ENCODE data around the gene CORIN.
"Not testable (repeated sequence)": the region's sequence is repeated elsewhere in the genome, so short reads cannot be mapped to it uniquely, and the experiment has no call there.

Gene CORIN

DNA sequence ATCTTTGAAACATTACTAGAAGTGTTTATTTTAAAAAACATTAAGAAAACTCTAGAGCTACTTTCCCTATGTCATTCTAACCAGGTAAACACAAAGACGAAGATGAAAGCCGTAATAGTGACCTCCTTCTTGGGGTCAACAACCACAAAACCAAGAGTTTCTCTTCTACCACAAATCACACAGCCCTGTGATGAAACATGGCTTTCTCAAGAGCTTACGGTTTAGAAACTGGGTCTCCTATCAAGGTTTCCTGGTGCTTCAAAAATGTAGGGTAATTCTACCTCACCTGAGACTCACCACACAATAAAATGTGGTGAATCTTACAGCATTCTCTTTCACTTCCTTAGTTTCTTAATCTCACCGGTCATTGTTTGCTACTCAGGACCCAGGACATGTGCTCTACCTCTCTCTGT lies 50.9 kb downstream of the CORIN start:
- Histone ChIP-seq H3K27ac (no peak overlapping the region), H3K36me3 (replicated peaks) (no peaks in the 10 kb centered on the region), H3K27me3 (replicated peaks) (no peaks in the 10 kb centered on the region), H3K4me3 (ENCODE audit: low read depth, low read length) (no peak overlapping the region)
- TF ChIP-seq, protein P1, sequence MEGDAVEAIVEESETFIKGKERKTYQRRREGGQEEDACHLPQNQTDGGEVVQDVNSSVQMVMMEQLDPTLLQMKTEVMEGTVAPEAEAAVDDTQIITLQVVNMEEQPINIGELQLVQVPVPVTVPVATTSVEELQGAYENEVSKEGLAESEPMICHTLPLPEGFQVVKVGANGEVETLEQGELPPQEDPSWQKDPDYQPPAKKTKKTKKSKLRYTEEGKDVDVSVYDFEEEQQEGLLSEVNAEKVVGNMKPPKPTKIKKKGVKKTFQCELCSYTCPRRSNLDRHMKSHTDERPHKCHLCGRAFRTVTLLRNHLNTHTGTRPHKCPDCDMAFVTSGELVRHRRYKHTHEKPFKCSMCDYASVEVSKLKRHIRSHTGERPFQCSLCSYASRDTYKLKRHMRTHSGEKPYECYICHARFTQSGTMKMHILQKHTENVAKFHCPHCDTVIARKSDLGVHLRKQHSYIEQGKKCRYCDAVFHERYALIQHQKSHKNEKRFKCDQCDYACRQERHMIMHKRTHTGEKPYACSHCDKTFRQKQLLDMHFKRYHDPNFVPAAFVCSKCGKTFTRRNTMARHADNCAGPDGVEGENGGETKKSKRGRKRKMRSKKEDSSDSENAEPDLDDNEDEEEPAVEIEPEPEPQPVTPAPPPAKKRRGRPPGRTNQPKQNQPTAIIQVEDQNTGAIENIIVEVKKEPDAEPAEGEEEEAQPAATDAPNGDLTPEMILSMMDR (IDR thresholded peaks at IDR 0.05; ENCODE audit: low read depth, low read length, missing control alignments), result no peak
- in situ Hi-C loops (cut with HindIII; ENCODE audit: low pct_ligation_motif_present, low sequenced_read_pairs), result no loop called here
- DNase-seq, result no peak

GRCh38 chr4:47785153-47785552 lies 52.7 kb downstream of the CORIN start:
- H3K4me3 ChIP-seq (ENCODE audit: low read depth, low read length), result no peak overlapping the region
- no peak for DNase-seq

DNA sequence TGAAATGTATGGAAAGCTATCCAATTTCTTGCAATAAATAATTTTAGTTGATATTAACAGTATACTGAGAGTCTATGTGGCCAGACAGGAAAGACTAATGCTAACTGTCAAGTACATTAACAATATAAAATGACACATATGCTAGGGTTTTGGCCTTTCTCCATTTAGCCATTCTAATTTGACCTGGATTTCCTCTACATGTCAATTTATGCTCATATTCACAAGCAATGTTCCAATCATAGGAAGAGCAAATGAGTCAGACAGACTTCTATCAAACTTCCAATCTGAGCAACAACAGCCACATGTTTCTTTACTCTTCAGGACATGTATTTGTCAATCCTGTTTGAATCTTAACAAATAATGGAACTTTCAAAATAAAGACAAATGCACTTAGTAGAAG lies 53.6 kb downstream of the CORIN start:
- Histone ChIP-seq H3K4me3 (ENCODE audit: low read depth, low read length) (no peak overlapping the region), H3K27me3 (replicated peaks) (no peaks in the 10 kb centered on the region), H3K27ac (no peak overlapping the region), H3K36me3 (replicated peaks) (no peaks in the 10 kb centered on the region)
- no peak for DNase-seq
- in situ Hi-C loops (cut with HindIII; ENCODE audit: low pct_ligation_motif_present, low sequenced_read_pairs), result no loop called here
- TF ChIP-seq, protein P1 (IDR thresholded peaks at IDR 0.05; ENCODE audit: low read depth, low read length, missing control alignments), result no peak

More at GRCh38 chr4:47785153-47785552, 52.7 kb downstream of the CORIN start:
- Histone ChIP-seq H3K27ac (no peak overlapping the region), H3K27me3 (replicated peaks) (no peaks in the 10 kb centered on the region), H3K36me3 (replicated peaks) (no peaks in the 10 kb centered on the region)
- in situ Hi-C loops (cut with HindIII; ENCODE audit: low pct_ligation_motif_present, low sequenced_read_pairs), result no loop called here
- TF ChIP-seq, protein P1 (IDR thresholded peaks at IDR 0.05; ENCODE audit: low read depth, low read length, missing control alignments), result no peak

- no peak for DNase-seq
- Histone ChIP-seq H3K27ac (no peak overlapping the region), H3K27me3 (replicated peaks) (no peaks in the 10 kb centered on the region), H3K4me3 (ENCODE audit: low read depth, low read length) (no peak overlapping the region), H3K36me3 (replicated peaks) (no peaks in the 10 kb centered on the region)
- TF ChIP-seq, protein P1 (IDR thresholded peaks at IDR 0.05; ENCODE audit: low read depth, low read length, missing control alignments), result no peak
- in situ Hi-C loops (cut with HindIII; ENCODE audit: low pct_ligation_motif_present, low sequenced_read_pairs), result no loop called here
These were observed 61.5 kb downstream of the CORIN start for GRCh38 chr4:47776353-47776752.

GRCh38 chr4:47774079-47774478 lies 63.8 kb downstream of the CORIN start:
- Histone ChIP-seq H3K4me3 (ENCODE audit: low read depth, low read length) (no peak overlapping the region), H3K36me3 (replicated peaks) (no peaks in the 10 kb centered on the region), H3K27me3 (replicated peaks) (no peaks in the 10 kb centered on the region), H3K27ac (no peak overlapping the region)
- in situ Hi-C loops (cut with HindIII; ENCODE audit: low pct_ligation_motif_present, low sequenced_read_pairs), result no loop called here
- no peak for DNase-seq
- TF ChIP-seq, protein P1 (IDR thresholded peaks at IDR 0.05; ENCODE audit: low read depth, low read length, missing control alignments), result no peak

GRCh38 chr4:47771020-47771419 lies 66.8 kb downstream of the CORIN start:
- in situ Hi-C loops (cut with HindIII; ENCODE audit: low pct_ligation_motif_present, low sequenced_read_pairs), result no loop called here

DNA sequence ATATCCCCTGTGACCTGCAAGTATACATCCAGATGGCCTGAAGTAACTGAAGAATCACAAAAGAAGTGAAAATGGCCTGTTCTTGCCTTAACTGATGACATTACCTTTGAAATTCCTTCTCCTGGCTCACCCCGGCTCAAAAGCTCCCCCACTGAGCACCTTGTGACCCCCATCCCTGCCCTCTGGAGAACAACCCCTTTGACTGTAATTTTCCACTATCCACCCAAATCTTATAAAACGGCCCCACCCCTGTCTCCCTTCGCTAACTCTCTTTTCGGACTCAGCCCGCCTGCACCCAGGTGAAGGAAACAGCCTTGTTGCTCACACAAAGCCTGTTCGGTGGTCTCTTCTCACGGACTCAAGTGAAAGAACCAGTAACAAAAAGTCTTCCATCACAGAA lies 69.9 kb downstream of the CORIN start:
- H3K27me3 ChIP-seq (replicated peaks); in situ Hi-C loops (cut with HindIII; ENCODE audit: low pct_ligation_motif_present, low sequenced_read_pairs); H3K27ac ChIP-seq; H3K36me3 ChIP-seq (replicated peaks); H3K4me3 ChIP-seq (ENCODE audit: low read depth, low read length); DNase-seq: not testable (repeated sequence)

More at GRCh38 chr4:47771020-47771419, 66.8 kb downstream of the CORIN start:
- Histone ChIP-seq H3K27ac (no peak overlapping the region), H3K4me3 (ENCODE audit: low read depth, low read length) (no peak overlapping the region), H3K36me3 (replicated peaks) (no peaks in the 10 kb centered on the region), H3K27me3 (replicated peaks) (no peaks in the 10 kb centered on the region)
- DNase-seq, result no peak
- TF ChIP-seq, protein P1 (IDR thresholded peaks at IDR 0.05; ENCODE audit: low read depth, low read length, missing control alignments), result no peak
